HepG2 (cell line): Measurements from ENCODE around the gene VKORC1. TPM values are rescaled to one million over a fixed set of nuclear protein-coding genes. Genes with fewer than 3 reads are reported as not detected.

ENCODE experiments used
- ATAC-seq: fragments of 200-7000 bp; cut with Tn5 transposase; 3 replicates; pipeline ENCODE4 v1.9.1; 2020; ENCODE audit warnings: mild to moderate bottlenecking, moderate library complexity
- BruUV-seq: library from RNA; stranded (reverse); fragments of 400-500 nt; replicated peaks from 2 replicates; lab custom pipeline; 2021; lab: Mats Ljungman, UMichigan
- CTCF ChIA-PET: fragments of 300-600 bp; formaldehyde crosslinking; extraction: SDS; loops from one replicate; lab custom pipeline; 2021; ENCODE audit warnings: low total read pairs, inconsistent platforms, low intra/inter-chr PET ratio; lab: Yijun Ruan, JAX
- POLR2A ChIA-PET: fragments of 350-600 bp; sonication (Branson Sonifier 250); formaldehyde crosslinking; loops from one replicate; lab custom pipeline; 2020; ENCODE audit warnings: antibody characterized with exemption, inconsistent platforms; lab: Yijun Ruan, JAX
- DNase-seq: peaks from one replicate; pipeline ENCODE4 v3.0.0-alpha.2; 2015; ENCODE audit warnings: low spot score
- FAIRE-seq: peaks from 3 replicates; lab custom pipeline; 2011; peaks lifted over from hg19 to GRCh38; lab: Jason Lieb, UNC
- H2AFZ ChIP-seq: one replicate; pipeline ENCODE4 v1.6.1; 2011; ENCODE audit warnings: low read length, inconsistent platforms
- H3K27ac ChIP-seq: fragments of 300-600 bp; 3 replicates; pipeline ENCODE4 v1.8.0; 2011; ENCODE audit warnings: mixed run types, mild to moderate bottlenecking, mixed read lengths, low read length, inconsistent platforms; ENCODE audit not compliant: insufficient read depth; ENCODE audit errors: extremely low read length
- H3K27me3 ChIP-seq, 2 experiments: fragments of 200-600 bp in 1 of 2; 2 replicates in 1 of 2; 3 replicates in 1 of 2; pipeline versions ENCODE4 v1.6.0 to v1.8.0; 2011; ENCODE audit warnings: low read length in 2 of 2, mild to moderate bottlenecking in 2 of 2, moderate library complexity in 2 of 2, inconsistent platforms in 1 of 2; ENCODE audit not compliant: insufficient read depth in 2 of 2, control insufficient read depth in 1 of 2
- H3K36me3 ChIP-seq, 2 experiments: fragments of 200-600 bp in 1 of 2; replicated peaks in 1 of 2; 2 replicates in 1 of 2; 3 replicates in 1 of 2; pipeline versions ENCODE4 v1.5.1 to v1.8.0; 2011; ENCODE audit warnings: low read length in 2 of 2, inconsistent platforms in 1 of 2; ENCODE audit not compliant: insufficient read depth in 2 of 2, control insufficient read depth in 1 of 2
- H3K4me1 ChIP-seq: 2 replicates; pipeline ENCODE4 v1.5.1; 2012; ENCODE audit warnings: low read length, inconsistent platforms; ENCODE audit not compliant: insufficient read depth
- H3K4me2 ChIP-seq: 2 replicates; pipeline ENCODE4 v1.6.0; 2011; ENCODE audit warnings: low read depth, low read length, inconsistent platforms
- H3K4me3 ChIP-seq, 3 experiments: fragments of 200-600 bp in 1 of 3; sonication (generic), shearing (Covaris generic) in 1 of 3; replicated peaks in 1 of 3; 2 replicates each; pipeline ENCODE4 v1.5.1; 2011 to 2016; ENCODE audit warnings: low read length in 3 of 3, inconsistent platforms in 2 of 3, low read depth in 2 of 3, mild to moderate bottlenecking in 2 of 3, control low read depth in 1 of 3, mixed read lengths in 1 of 3; ENCODE audit not compliant: insufficient read depth in 1 of 3
- H3K79me2 ChIP-seq: one replicate; pipeline ENCODE4 v1.6.1; 2011; ENCODE audit warnings: low read length, inconsistent platforms; ENCODE audit not compliant: insufficient read depth
- H3K9ac ChIP-seq: 2 replicates; pipeline ENCODE4 v1.6.0; 2011; ENCODE audit warnings: mild to moderate bottlenecking, low read depth, low read length, inconsistent platforms; ENCODE audit not compliant: insufficient read depth
- H3K9me3 ChIP-seq: 2 replicates; pipeline ENCODE4 v1.5.1; 2012; ENCODE audit warnings: mild to moderate bottlenecking, low read length
- H4K20me1 ChIP-seq: 2 replicates; pipeline ENCODE4 v1.6.0; 2011; ENCODE audit warnings: inconsistent platforms, mild to moderate bottlenecking, low read length, moderate library complexity; ENCODE audit not compliant: insufficient read depth
- E2F2 ChIP-seq: sonication (generic); formaldehyde crosslinking; IDR thresholded peaks from 2 replicates; pipeline ENCODE4 v1.4.0; 2020; ENCODE audit warnings: missing genetic modification reagents, borderline replicate concordance
- ELF1 ChIP-seq: sonication (generic); formaldehyde crosslinking; IDR thresholded peaks from 2 replicates; pipeline ENCODE4 v1.4.0; 2020; ENCODE audit warnings: missing genetic modification reagents
- FOXK2 ChIP-seq: fragments of 450-650 bp; IDR thresholded peaks from 2 replicates; pipeline ENCODE4 v1.6.1; 2016
- KLF9 ChIP-seq: IDR thresholded peaks from 2 replicates; pipeline ENCODE4 v1.6.1; 2016; ENCODE audit warnings: low read depth
- MAFF ChIP-seq: IDR thresholded peaks from 2 replicates; pipeline ENCODE4 v1.6.1; 2011; ENCODE audit warnings: low read depth, low read length, improper control_type of control experiment
- MEIS2 ChIP-seq: sonication (generic); formaldehyde crosslinking; IDR thresholded peaks from 2 replicates; pipeline ENCODE4 v1.9.0; 2021; ENCODE audit warnings: mild to moderate bottlenecking, missing genetic modification reagents
- MTA1 ChIP-seq: sonication (generic); formaldehyde crosslinking; IDR thresholded peaks from 2 replicates; pipeline ENCODE4 v1.4.0; 2020; ENCODE audit warnings: missing genetic modification reagents, mild to moderate bottlenecking, borderline replicate concordance
- NR3C1 ChIP-seq: sonication (generic); formaldehyde crosslinking; IDR thresholded peaks from 2 replicates; pipeline ENCODE4 v1.4.0; 2020; ENCODE audit warnings: missing genetic modification reagents
- RFX3 ChIP-seq: IDR thresholded peaks from 2 replicates; pipeline ENCODE4 v1.6.1; 2016; ENCODE audit warnings: missing biosample characterization, missing genetic modification reagents
- SALL1 ChIP-seq: sonication (generic); formaldehyde crosslinking; IDR thresholded peaks from 2 replicates; pipeline ENCODE4 v1.8.0; 2022; ENCODE audit warnings: mild to moderate bottlenecking, missing genetic modification reagents
- SKI ChIP-seq: fragments of 450-650 bp; IDR thresholded peaks from one replicate; pipeline ENCODE4 v1.6.1; 2018; ENCODE audit warnings: mild to moderate bottlenecking; ENCODE audit not compliant: partially characterized antibody
- XRCC5 ChIP-seq: fragments of 200-400 bp; formaldehyde crosslinking; optimal IDR thresholded peaks from 2 replicates; pipeline ENCODE3; 2017; ENCODE audit warnings: mild to moderate bottlenecking, low read length
- ZNF317 ChIP-seq: sonication (generic); formaldehyde crosslinking; IDR thresholded peaks from 2 replicates; pipeline ENCODE4 v1.5.0; 2020; ENCODE audit warnings: mild to moderate bottlenecking, missing genetic modification reagents
- ZNF773 ChIP-seq: sonication (generic); formaldehyde crosslinking; IDR thresholded peaks from 2 replicates; pipeline ENCODE4 v1.4.0; 2020; ENCODE audit warnings: missing genetic modification reagents, borderline replicate concordance
- WGBS: methylation state at CpG from one replicate; pipeline ENCODE4 v1.1.6; 2017; ENCODE audit warnings: low lambda C conversion rate; 5-methylcytosine and 5-hydroxymethylcytosine counted together
- in situ Hi-C: cut with HindIII; loops from 2 replicates; pipeline ENCODE4 v1.10.0; 2017; ENCODE audit warnings: low pct_unique_long_range_greater_than_20kb; ENCODE audit not compliant: extremely low pct_ligation_motif_present
- intact Hi-C: fragments of 100-400 bp; cut with micrococcal nuclease; formaldehyde crosslinking; loops from one replicate; pipeline ENCODE4 v1.10.0; 2022; ENCODE audit not compliant: unreplicated experiment
- polyA plus RNA-seq, 8 experiments: library from polyadenylated mRNA; depleted of rRNA in 3 of 8; stranded (reverse) in 7 of 8; unstranded in 1 of 8; fragments of >200 nt; fragmentation: Illumina TruSeq in 4 of 8; extraction: Trizol in 4 of 8; gene quantifications; 2 replicates each; pipeline versions ENCODE4 v1.2.1 to v1.2.3, GENCODE V29; 2011 to 2016; ENCODE audit warnings: low read depth in 4 of 8, missing spikeins in 1 of 8, mixed read lengths in 1 of 8; ENCODE audit not compliant: insufficient read depth in 1 of 8
- total RNA-seq, 5 experiments: library from RNA; depleted of rRNA; stranded (reverse); fragments of >200 nt; fragmentation: Illumina TruSeq; extraction: Trizol; gene quantifications; 2 replicates each; pipeline ENCODE4 v1.2.3, GENCODE V29; 2016; ENCODE audit warnings: low read depth in 1 of 5

The VKORC1 gene
- total and polyA plus RNA-seq, 2 of the 13 experiments (the other 11 are each of a cell fraction or from before 2014, with no cell fraction given) = 141 to 615 TPM

DNA sequence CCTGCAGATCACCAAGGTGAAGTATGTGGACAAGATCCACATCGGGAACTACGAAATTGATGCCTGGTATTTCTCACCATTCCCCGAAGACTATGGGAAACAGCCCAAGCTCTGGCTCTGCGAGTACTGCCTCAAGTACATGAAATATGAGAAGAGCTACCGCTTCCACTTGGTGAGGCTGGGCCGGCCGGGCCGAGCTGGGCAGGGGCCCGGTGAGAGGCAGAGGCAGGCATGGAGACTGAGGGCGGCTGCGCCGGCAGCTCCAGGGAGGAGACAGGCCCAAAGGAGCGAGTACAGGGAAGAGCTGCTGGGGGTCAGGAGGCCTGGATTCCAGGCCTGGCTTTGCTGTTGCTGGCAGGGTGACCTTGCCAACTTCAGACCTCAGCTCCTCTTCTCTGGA is 32.6 kb upstream of the VKORC1 start:
- POLR2A ChIA-PET = interaction anchor here (1.0 to 4.2 kb wide), 2 partner anchors 10 kb away, joined by 3 to 17 read pairs; partner anchors contain the start of gene KAT8
- ATAC-seq (no peak), DNase-seq (no peak), FAIRE-seq (no peak)
- no peaks in the 10 kb centered on the region for H3K79me2 ChIP-seq
- H3K9me3 ChIP-seq = no peaks in the 10 kb centered on the region
- H3K4me2 ChIP-seq = no peak overlapping the region
- in situ Hi-C loops (no loop called here), intact Hi-C loops (no loop called here)
- H3K27me3 ChIP-seq = no peaks in the 10 kb centered on the region
- H3K36me3 ChIP-seq = peaks cover 18 to 20% of the 10 kb centered on the region in 2 experiments
- H4K20me1 ChIP-seq = no peaks in the 10 kb centered on the region
- H3K4me3 ChIP-seq = no peak overlapping the region
- H3K9ac ChIP-seq = no peak overlapping the region
- WGBS = 96% methylated on average over 13 of the region's 13 CpGs
- no TSS peak for BruUV-seq
- no peak overlapping the region for H3K27ac ChIP-seq
- CTCF ChIA-PET = no interaction called here
- TF ChIP-seq XRCC5 (no peak), FOXK2 (no peak), ZNF317 (CRISPR knock-in tag) (no peak), MEIS2 (no peak), MAFF (no peak), SALL1 (CRISPR knock-in tag) (no peak), E2F2 (CRISPR knock-in tag) (no peak), ZNF773 (no peak), ELF1 (CRISPR knock-in tag) (no peak), RFX3 (CRISPR knock-in tag) (no peak), NR3C1 (CRISPR knock-in tag) (no peak), KLF9 (CRISPR knock-in tag) (no peak), MTA1 (CRISPR knock-in tag) (no peak), SKI (no peak)
- H2AFZ ChIP-seq = no peak overlapping the region
- no peaks in the 10 kb centered on the region for H3K4me1 ChIP-seq
